SKM-1 (cell line): ENCODE results near the gene CYP3A5.
"Not testable (repeated sequence)": the region's sequence is repeated elsewhere in the genome, so short reads cannot be mapped to it uniquely, and the experiment has no call there.

Experiments used
- DNase-seq: peaks from one replicate; lab custom pipeline; 2025; ENCODE audit not compliant: unreplicated experiment; lab: John Stamatoyannopoulos, UW

CYP3A5 gene

DNA sequence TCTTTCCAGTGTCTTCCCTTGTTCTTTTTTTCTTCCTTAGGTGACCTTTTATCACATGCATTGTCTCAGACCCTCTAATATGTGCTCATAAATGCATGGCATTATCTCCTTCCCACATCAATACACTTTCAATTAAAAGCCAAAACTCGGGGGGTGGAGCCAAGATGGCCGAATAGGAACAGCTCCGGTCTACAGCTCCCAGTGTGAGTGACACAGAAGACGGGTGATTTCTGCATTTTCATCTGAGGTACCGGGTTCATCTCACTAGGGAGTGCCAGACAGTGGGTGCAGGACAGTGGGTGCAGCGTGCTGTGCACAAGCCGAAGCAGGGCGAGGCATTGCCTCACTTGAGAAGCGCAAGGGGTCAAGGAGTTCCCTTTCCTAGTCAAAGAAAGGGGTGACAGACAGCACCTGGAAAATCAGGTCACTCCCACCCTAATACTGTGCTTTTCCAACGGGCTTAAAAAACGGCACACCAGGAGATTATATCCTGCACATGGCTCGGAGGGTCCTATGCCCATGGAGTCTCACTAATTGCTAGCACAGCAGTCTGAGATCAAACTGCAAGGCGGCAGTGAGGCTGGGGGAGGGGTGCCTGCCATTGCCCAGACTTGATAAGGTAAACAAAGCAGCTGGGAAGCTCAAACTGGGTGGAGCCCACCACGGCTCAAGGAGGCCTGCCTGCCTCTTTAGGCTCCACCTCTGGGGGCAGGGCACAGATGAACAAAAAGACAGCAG, 6.2 kb upstream of the CYP3A5 start:
- DNase-seq, result not testable (repeated sequence)

DNA sequence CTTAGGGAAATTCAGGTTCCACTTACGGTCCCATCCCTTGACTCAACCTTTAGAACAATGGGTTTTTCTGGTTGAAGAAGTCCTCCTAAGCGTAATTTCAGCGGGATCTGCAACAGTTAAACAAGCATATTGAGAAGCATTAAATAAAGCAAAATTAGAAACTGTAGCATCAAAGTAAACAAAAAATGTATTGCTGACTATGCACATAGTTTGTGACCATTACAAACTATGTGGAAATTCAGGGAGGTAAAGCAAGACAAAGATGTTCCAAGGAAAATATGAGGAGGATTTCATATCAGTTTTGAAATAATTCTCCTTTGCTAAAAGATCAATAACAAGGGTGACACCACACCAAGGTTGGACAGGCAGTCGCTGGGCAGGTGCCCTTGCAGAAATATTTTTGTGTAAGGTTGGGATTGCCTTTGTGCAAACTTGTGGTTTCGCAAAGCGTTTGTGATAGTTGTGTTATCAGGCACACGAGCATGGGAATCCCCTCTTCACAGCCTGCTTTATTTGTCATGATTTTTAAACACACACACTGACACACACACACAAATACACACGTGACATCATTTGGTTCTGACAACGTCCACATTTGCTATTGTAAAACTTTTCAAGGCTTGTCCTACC, 5.4 kb upstream of the CYP3A5 start:
- no peak for DNase-seq

DNA sequence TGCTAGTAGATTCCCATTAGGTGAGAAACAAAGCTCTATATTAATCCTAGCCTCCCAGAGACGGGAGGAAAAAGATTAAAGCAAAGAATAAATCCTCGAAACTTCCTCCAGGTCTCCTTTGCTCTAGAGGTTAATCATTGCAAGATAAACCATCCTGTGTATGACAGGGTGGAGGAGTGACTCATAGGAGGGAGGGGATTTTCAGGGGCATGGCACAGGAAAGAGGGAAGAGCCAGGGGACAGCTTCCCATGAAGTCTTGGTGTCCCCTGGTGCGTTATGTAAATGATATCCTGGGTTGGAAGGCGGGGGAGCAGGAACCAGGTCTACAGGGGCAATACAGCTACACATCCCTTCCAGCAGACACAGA, 780 bp downstream of the CYP3A5 start:
- no peak for DNase-seq

DNA sequence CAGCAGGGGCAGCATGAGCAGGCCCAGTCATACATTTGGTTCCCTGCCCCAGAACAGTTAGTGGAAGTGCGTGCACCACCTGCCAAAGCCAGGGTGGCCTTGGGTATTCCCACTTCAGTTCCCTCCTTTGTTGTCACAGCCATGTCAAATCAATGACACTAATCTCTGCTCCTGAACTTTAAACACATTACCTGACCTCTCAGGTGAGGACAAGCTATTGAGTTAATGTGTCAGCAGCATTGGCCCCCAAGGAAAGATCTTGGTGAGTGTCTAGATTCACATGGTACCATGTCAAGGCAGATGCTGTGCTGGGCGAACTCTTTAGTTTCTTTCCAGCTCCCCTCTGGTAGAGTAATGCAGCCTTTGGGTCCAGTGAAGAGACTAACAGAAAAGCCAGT, 2.1 kb downstream of the CYP3A5 start:
- no peak for DNase-seq

DNA sequence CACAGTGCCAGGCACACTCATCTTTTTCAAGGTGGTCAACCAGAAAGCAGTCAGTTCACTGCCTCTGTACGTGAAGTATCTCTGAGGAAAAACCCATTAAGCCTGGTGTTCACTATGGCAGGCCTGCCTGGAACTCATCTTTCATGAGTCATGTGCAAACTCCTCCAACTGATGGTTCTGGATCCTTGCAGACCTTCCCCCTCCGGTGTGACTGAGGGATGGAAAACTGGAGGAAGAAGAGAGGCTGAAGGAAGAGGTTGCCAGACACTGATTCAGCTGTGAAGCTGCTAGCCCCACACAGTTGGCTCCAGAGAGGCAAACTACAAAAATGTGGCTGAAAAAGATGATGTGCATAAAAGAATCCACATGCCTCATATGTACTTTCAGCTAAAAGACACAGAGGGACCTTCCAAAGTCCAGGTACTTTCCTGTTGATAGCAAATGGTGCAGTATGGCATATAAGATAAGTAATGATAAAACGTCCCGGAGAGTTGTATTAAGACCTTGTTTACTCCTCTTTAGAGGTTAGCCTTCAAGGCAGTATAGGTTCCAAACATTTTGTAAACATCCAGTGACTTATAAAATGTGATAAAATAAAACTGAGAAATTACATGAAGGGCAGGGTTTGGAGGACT, 2.7 kb downstream of the CYP3A5 start:
- no peak for DNase-seq

DNA sequence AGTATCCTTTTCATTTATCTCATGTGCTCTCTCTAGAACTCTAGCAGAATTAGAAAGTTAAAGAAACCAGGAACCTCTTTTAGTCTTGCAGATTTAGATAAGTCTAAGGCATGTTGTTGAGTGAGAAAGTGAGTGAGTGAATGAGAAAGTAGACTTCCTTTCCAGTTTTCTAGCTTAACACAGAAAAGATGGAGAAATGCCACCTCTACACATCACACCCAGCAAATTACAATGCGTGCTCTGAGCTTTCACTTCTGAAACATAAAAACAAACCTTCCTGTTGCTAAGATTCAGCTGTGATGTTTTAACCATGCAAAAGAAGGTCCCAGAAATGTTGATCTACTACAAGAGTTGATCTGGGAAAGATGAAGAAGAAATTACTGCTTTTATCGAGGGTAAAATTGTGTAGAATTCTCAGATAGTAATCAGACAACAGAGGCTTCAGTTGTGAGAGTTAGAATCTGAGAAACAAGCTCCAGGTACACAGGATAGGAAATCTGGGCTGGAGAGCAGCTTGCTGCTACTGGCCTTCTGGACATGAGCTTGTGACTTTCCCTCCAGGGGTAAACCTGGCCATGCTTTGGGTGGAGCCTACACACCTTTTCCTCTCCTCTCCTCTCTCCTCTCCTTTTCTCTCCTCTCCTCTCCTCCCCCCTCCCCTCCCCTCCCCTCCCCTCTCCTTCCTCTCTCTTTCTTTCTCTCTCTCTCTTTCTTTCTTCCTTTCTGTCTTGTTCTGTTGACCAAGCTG, 4.6 kb downstream of the CYP3A5 start:
- no peak for DNase-seq

DNA sequence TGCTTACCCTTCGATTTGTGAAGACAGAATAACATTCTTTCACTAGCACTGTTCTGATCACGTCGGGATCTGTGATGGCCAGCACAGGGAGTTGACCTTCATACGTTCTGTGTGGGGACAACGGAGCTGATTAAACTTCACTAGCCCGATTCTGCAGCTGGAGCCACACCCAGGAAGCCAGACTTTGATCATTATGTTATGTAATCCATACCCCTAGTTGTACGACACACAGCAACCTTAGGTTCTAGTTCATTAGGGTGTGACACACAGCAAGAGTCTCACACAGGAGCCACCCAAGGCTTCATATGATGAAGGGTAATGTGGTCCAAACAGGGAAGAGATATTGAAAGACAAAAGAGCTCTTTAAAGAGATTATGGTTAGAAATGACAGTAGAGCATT, 7.2 kb downstream of the CYP3A5 start:
- no peak for DNase-seq

DNA sequence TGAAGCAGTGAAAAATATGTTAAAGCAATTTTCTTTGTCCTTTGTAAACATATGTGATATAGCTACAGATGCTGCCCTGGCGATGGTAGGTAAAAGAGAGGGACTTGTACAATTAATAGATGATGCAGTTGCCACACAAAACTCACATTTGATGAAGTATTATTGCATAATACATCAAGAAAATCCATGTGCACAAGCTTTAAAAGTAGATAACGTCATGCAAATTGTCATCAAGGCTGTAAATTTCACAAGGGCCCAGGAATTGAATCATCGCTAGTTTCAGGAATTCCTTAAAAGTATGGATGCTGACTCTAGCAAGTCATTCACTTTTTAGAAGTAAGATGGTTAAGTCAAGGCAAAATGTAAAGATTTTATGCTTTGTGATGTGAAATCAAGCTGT, 10.0 kb downstream of the CYP3A5 start:
- DNase-seq, result no peak

DNA sequence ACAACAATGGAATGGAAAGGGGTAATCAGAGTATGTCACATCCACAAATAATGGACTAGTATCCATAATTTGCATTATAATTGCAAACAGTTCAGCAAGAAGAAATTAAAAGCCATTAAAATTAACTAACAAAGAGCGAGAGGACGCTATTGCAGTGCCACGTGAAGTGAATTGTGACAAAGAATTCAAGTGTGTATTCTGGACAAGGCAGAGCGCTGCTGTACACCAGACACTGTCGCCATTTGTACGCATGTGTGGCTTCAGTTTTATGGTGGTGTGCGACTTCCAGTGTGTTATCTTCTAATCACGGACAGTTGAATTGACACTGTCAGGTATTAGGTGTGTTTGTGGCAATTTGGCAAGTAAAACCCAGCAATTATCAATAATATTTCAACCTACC, 11.3 kb downstream of the CYP3A5 start:
- DNase-seq, result no peak

DNA sequence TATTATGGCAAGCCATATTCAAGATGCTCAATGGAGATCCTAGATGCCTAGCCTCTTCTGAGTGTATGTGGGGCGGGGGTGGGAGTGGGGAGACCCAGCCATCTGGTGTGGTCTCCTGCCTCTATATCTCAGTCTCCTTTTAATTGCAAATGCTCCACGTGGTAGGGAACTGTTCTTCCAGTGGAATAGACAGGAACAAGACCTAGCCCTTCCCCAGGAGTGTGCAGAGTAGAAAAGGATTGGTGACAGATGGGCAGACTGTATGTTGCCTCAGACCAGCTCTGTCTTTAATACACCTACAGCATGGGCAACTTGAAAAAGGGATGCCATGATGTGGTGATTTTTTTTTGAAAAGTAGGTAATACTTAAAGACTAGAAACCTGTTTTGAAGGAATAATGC, 12.6 kb downstream of the CYP3A5 start:
- no peak for DNase-seq

DNA sequence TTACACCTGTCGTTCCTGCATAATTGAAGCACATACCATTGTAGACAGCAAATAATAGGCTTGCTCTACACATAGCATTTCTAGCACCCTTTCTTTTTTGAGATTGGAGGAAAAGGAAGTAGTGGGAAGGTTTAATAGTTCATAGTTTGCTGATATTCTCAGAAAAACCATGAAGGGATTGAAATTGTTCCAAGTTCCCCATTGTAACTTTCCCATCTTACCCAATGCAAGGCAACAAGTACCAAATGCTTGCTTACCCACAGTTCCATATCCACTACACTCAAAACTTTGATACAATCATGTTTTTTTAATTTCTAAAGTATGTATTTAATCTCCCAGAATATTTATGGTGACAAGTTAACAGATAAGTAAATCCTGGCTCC, 13.8 kb downstream of the CYP3A5 start:
- no peak for DNase-seq

DNA sequence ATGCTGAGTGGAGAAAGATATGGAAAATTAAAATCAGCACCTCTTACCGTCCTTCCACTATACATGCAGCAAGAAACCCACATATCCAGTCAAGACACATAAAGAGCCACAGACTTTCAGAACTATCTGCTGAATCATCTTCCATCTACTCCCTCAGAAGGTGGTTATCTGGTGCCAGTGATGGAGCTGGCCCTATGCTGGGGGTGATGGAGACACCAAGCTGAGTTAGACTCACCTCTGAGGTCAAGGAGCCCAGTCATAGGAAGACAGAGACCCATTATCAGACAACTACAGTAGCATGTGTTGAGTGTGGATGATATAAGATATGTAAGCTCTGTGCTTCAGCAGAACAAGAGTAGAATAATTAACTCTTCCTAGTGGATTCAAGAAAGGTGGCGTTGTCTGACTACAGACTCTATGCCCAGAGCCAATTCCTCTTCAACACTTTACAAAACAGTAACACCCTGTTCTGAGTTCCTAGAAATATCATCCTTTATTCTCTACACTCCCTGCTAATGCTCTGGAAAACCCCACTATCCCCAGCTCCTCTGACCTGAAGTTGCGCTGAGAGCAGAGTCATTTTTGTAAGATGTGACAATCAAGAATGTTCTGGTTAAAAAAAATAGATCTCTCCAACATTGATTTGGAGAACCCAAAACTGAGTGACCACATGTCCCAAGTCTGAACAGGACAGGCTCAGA, 14.3 kb downstream of the CYP3A5 start:
- DNase-seq, result no peak

DNA sequence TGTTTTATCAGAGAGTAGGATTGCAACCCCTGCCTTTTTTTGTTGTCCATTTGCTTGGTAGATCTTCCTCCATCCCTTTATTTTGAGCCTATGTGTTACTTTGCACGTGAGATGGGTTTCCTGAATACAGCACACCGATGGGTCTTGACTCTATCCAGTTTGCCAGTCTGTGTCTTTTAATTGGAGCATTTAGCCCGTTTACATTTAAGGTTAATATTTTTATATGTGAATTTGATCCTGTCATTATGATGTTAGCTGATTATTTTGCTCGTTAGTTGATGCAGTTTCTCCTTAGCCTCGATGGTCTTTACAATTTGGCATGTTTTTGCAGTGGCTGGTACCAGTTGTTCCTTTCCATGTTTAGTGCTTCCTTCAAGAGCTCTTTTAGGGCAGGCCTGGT, 21.9 kb downstream of the CYP3A5 start:
- not testable (repeated sequence) for DNase-seq

DNA sequence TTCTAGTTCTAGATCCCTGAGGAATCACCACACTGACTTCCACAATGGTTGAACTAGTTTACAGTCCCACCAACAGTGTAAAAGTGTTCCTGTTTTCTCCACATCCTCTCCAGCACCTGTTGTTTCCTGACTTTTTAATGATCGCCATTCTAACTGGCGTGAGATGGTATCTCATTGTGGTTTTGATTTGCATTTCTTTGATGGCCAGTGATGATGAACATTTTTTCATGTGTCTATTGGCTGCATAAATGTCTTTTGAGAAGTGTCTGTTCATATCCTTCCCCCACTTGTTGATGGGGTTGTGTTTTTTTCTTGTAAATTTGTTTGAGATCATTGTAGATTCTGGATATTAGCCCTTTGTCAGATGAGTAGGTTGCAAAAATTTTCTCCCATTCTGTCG, 25.2 kb downstream of the CYP3A5 start:
- DNase-seq, result not testable (repeated sequence)

DNA sequence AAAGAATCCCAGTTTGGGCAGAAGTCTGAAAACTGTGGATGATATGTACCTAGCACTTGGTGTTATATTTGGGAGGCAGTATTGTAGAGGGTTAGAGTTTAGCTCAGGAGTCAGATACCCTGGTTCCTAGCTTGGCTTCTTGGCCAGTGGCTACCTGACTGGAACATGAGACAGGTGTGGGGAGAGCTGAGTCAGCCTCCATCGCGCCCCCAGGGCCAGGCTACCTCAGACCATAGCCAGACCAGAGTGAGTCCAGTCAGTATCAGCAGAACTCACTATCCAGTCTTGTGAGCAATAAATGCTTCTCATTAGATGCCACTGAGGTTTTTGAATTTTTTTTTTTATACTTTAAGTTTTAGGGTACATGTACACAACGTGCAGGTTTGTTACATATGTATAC, 26.0 kb downstream of the CYP3A5 start:
- no peak for DNase-seq

DNA sequence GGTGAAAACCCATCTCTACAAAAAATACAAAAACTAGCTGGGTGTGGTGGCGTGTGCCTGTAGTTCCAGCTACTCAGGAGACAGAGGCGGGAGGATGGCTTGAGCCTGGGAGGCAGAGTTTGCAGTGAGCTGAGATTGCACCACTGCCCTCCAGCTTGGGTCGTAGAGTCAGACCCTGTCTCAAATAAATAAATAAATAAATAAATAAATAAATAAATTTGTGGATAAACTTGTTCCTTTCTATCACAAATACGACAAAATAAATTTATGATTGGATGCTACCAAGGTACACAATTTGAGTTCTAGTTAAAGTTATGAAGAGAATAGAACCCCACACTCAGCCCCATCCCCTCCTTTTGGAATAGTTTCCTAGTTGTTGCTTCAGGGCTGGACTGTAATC, 26.5 kb downstream of the CYP3A5 start:
- not testable (repeated sequence) for DNase-seq

DNA sequence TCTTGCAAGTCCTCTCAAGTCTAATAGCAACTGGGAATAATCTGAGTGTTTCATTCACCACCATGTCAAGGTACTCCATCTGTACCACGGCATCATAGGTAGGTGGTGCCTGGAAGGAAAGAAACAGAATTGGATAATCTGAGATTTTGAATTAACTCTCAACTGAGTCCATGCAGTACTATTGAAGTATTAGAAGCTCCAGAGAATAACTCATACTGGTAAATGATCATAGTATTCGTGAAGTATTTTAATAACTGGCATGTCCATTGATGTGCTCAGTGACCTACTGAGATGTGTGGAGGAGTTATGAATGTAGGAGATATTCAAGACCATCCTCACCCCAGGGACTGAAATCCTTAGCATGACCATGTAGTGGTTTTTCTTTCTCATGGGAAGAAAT, 27.1 kb downstream of the CYP3A5 start:
- DNase-seq, result no peak

DNA sequence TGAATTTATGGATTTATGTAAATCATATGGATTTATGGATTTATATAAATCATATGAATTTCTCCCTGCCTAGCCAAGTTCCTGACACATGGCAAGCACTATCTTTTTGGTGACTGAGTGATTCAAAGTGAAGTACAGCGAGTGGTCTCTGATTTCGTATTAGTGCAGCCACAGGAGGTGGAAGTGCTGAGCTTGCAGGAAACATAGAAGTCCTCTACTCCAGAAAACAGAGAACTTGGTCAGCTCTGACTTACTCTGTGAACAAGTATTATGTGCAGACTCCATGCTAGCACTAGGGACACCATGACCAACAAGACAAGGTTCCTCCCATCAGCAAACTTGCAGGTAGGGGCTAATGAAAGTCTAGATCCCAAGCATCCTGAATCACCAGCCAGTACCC, 28.5 kb downstream of the CYP3A5 start:
- DNase-seq, result no peak

DNA sequence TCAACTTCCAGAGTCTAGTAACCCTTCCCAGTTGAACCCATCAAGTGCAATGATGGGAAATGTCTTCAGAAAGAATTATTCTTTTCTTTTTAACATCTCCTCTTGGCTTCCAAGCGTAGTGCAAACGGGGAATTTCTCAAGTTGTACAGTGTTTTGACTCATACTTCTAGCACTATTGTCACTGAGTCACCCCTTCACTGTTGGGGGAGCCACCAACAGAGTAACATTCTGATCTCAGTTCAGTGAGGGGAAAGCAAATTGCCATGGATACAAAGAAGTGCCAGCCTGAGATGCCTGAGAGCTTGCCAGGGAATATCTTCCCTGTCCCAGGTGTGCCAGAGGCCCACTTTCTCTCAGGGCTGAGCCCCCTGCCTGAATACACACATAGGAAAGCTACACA, 31.0 kb downstream of the CYP3A5 start:
- no peak for DNase-seq

DNA sequence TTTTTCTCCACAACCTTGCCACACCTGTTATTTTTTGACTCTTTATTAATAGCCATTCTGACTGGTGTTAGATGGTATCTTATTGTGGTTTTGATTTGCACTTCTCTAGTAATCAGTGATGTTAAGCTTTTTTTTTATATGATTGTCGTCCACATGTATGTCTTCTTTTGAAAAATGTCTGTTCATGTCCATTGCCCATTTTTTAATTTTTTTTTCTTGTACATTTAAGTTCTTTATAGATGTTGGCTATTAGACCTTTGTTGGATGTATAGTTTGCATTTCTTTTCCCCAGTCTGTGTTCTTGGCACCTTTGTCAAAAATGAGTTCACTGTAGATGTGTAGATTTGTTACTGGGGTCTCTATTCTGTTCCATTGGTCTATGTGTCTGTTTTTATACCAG, 34.2 kb downstream of the CYP3A5 start:
- DNase-seq, result no peak

DNA sequence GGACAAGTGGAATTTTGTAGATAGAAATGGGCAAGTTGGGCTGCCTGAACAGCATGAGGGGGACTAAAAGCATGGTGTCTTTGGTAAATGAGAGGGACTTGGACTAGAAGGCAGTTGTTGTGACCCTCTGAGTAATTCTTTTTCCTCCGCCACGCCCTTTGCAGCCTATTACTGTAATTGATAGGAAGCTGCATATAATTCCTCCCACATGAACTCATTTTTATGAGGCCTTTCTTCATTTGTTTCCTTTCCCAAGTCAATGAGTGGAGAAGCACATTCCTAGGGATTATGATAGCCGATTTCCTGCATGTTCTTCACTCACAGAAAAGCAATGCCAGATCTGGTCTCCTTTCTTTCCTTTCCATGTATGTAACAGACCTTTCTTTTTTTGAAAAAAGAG, 35.4 kb downstream of the CYP3A5 start:
- no peak for DNase-seq
